ENCODE data around the gene FAM153A.
"Not testable (repeated sequence)": the region's sequence is repeated elsewhere in the genome, so short reads cannot be mapped to it uniquely, and the experiment has no call there.

Gene FAM153A

DNA sequence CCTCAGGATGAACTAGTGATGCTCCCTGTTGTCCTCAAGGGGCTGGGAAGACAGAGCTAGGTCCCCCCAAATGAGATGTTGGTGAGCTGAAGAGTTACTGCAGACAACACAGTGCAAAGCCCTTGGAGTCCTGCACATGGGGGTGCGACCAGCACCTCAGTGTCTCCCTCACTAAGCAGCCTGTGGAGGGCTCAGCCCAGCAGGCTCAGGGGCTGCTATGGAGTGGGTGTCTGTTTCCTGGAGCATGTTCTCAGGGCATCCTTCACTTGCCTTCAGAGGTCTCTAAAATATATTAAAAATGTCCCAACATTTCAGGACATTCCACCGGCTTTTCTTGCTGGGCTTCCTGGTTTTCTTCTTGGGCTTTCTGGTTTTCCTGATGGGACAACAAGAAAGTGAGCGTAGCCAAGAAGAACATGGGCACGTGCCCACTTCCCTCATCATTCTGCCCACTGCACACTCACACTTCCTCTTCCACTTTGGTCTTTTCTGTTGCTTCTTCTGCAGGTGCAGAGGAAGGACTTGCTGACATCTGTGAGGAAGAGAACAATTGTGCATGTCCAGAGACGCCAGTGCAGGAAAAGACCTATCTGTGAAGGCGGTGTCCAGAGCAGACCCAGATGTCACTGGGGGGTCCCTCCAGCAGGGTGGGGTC, 58.7 kb downstream of the FAM153A start:
- DNase-seq: not testable (repeated sequence)

DNA sequence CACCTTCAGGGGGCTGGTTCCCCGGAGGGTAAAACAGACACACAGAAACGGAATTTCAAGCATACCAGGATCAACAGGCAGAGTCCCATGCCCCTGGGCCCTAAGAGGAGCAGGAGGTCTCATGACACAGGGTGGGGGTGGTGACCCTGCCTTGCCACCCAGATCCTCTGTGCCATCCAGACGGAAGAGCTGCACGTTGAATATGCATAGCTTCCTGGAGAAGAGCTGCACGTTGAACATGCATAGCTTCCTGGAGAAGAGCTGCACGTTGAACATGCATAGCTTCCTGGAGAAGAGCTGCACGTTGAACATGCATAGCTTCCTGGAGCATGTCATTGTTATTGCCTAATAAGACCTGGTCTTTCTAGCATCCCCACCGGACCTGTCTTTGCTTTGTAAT, 59.9 kb downstream of the FAM153A start:
- DNase-seq: not testable (repeated sequence)

DNA sequence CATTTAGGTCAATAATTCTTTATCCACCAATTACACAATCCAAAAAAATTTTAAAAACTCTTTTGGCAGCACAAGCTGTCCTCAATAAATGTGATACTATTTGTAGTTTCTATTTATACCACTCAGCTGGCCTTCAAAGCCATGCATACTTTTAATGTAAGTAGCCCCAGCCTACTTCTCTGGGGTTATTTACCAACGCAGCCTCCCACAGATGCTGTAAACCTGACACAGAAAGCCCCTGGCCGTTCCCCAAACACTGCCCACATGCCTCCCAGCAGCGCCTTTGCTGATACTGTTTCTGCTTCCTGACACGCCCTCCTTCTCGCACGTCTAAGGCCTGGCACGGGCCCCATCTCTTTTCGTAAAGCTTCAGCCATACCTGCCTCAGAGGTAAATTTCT, 62.7 kb downstream of the FAM153A start:
- DNase-seq: not testable (repeated sequence)

DNA sequence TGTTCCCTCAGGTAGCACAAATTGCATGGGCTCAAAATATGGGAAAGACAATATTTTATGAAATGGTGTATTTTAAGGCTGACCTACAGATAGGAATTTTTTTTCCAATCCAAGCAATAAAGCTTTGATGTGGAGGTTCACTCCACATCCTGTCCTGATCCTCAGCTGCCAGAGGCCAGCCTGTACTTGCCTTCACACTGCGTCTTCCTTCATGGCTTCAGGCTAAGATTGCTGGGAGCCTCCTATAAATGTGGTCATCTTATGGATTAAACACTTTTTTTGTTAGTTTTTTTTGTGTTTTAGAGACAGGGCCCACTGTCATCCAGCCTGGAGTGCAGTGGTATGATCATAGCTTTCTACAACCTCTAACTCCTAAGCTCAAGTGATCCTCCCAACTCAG, 67.3 kb downstream of the FAM153A start:
- DNase-seq: not testable (repeated sequence)

GRCh38 chr5:177696100-177696499, 86.6 kb downstream of the FAM153A start:
- DNase-seq: not testable (repeated sequence)

GRCh38 chr5:177695356-177695930, 87.3 kb downstream of the FAM153A start:
- DNase-seq: not testable (repeated sequence)

GRCh38 chr5:177694518-177694835, 88.2 kb downstream of the FAM153A start:
- DNase-seq: not testable (repeated sequence)

DNA sequence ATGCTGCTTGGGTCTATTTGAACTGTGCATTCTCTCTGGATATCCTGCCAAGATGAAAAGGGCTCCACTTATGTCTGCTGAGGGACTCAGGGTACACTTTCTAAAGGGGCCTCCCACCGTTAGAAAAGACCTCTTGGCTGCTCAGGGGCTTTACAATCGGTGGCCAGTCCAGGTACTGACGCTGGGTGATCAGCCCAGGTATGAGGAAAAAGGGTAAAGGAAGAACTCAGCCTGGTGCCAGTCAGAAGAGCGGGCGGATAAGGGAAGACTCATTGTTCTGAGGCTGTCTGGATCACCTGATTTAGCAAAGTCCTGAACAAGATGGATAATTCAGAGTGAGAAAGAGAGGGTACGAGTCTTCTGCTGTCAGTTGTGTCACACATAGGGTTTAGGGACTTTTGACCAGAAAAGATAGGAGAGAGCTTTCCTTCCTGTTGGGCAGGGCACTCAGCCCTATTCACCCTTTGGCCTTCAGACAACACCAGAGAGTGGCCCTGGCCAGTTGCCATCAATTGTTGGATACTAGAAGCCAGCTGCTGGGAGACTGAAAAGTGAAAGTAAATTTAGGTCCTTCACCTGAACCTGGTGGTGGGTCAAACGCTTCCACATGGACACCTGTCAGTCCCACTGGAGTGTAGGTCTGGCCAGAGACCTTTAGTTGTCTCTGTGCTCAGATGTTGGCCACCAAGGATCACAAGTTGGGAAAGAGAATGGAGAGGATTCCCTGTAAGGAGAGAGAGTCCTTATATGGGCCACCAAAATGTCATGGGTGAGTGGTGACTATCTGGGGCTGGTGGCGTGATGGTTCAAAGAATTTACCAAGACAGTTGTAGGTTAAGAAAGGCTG, 88.8 kb downstream of the FAM153A start:
- not testable (repeated sequence) for DNase-seq

GRCh38 chr5:177692969-177693368, 89.7 kb downstream of the FAM153A start:
- not testable (repeated sequence) for DNase-seq

DNA sequence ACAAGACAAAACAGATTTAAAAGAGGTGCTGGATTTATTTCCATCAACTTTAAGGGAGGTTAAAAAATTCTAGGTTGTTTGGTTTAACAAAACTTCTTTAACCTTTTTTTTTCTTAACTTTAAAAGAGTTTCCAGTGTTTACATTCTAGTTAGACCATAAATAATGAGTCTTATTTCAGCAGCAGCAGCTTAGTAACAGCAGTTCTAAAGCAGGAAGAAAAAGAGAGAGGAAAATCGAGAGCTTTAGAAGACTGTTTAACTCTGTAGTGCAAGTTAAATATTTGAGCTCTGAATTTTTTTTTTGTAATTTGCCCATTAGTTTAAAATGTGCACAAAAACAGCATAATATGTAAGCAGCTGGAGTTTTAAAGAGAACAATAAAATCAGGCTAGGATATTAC, 90.2 kb downstream of the FAM153A start:
- DNase-seq: not testable (repeated sequence)

DNA sequence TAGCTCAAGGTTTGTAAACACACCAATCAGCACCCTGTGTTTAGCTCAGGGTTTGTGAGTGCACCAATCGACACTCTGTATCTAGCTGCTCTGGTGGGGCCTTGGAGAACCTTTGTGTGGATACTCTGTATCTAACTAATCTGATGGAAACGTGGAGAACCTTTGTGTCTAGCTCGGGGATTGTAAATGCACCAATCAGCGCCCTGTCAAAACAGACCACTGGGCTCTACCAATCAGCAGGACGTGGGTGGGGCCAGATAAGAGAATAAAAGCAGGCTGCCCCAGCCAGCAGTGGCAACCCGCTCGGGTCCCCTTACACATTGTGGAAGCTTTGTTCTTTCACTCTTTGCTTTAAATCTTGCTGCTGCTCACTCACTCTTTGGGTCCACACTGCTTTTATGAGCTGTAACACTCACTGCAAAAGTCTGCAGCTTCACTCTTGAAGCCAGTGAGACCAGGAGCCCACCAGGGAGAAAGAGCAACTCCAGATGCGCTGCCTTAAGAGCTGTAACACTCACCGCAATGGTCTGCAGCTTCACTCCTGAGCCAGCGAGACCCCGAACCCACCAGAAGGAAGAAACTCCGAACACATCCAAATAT, 93.6 kb downstream of the FAM153A start:
- not testable (repeated sequence) for DNase-seq

DNA sequence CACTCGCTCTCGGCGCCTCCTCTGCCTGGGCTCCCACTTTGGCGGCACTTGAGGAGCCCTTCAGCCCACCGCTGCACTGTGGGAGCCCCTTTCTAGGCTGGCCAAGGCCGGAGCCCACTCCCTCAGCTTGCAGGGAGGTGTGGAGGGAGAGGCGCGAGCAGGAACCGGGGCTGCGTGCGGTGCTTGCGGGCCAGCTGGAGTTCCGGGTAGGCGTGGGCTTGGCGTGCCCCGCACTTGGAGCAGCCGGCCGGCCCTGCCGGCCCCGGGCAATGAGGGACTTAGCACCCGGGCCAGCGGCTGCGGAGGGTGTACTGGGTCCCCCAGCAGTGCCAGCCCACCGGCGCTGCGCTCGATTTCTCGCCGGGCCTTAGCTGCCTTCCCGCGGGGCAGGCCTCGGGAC, 94.6 kb downstream of the FAM153A start:
- not testable (repeated sequence) for DNase-seq

- DNase-seq: not testable (repeated sequence)
Observed at GRCh38 chr5:177681920-177682319, 100.8 kb downstream of the FAM153A start.

All from right hindlimb (tissue), 1 donor.